Keratinocyte (primary cell): ENCODE results near the gene PRMT2.

Source experiments
- EZH2 ChIP-seq: IDR thresholded peaks from one replicate; pipeline ENCODE4 v1.6.1; 2012; ENCODE audit warnings: inconsistent platforms, mild to moderate bottlenecking, low read length, moderate library complexity
- TF ChIP-seq, protein P1 (sequence below), 3 experiments: IDR thresholded peaks in 1 of 3; conservative IDR thresholded peaks in 1 of 3; optimal IDR thresholded peaks in 1 of 3; 2 replicates in 2 of 3; 3 replicates in 1 of 3; pipeline versions ENCODE3 to v1.5.1; 2011; ENCODE audit warnings: low read length in 3 of 3, mild to moderate bottlenecking in 3 of 3, moderate library complexity in 2 of 3, control low read depth in 1 of 3, inconsistent platforms in 1 of 3; ENCODE audit not compliant: insufficient read depth in 2 of 3; ENCODE audit errors: extremely low read depth in 1 of 3

DNA sequence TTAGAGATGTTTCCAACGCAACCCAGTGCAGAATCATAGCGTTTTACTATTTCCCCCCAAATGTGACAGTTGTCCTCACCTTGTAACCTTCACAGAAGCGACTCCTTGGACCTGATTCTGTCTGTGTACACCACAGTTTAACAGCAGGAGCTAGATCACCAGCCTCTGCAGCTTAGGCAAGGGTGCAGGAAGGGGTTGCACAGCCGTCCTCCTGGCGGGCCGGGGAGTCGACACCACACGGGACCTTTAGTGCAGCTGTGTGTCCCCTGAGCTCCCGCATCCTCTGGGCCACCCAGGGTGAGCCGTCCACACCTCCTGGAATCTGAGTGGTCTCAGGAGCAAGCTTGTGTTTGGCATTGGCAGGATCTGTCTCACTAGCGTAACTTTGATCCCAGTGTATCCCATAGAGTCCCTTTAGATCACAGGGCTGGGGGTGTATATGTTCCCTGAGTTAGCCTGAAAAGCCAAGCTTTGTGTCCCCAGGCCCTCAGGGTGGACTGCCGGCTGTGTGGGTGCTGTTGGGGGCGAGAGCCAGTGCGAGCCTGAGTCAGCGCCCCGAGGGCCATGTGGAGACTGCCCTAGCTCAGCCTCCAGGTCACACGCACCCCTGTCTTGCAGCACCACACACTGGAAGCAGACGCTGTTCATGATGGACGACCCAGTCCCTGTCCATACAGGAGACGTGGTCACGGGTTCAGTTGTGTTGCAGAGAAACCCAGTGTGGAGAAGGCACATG lies 27.5 kb downstream of the PRMT2 start:
- TF ChIP-seq, protein P1, sequence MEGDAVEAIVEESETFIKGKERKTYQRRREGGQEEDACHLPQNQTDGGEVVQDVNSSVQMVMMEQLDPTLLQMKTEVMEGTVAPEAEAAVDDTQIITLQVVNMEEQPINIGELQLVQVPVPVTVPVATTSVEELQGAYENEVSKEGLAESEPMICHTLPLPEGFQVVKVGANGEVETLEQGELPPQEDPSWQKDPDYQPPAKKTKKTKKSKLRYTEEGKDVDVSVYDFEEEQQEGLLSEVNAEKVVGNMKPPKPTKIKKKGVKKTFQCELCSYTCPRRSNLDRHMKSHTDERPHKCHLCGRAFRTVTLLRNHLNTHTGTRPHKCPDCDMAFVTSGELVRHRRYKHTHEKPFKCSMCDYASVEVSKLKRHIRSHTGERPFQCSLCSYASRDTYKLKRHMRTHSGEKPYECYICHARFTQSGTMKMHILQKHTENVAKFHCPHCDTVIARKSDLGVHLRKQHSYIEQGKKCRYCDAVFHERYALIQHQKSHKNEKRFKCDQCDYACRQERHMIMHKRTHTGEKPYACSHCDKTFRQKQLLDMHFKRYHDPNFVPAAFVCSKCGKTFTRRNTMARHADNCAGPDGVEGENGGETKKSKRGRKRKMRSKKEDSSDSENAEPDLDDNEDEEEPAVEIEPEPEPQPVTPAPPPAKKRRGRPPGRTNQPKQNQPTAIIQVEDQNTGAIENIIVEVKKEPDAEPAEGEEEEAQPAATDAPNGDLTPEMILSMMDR (optimal IDR thresholded peaks at IDR 0.05 in 1 of 3, IDR thresholded peaks at IDR 0.05 in 1 of 3, conservative IDR thresholded peaks at IDR 0.05 in 1 of 3; ENCODE audit: extremely low read depth in 1 of 3, insufficient read depth in 2 of 3, low read length in 3 of 3) = peak in 1 of 3 experiments; percentile 21
- TF ChIP-seq EZH2 = no peak
